ENCODE data around the gene GATA2. TPM values are rescaled to one million over a fixed set of nuclear protein-coding genes. Genes with fewer than 3 reads are reported as not detected.

GATA2 gene
- total RNA-seq, 1 donor: 0.72 TPM

- Histone ChIP-seq H3K4me3 (ENCODE audit: insufficient read depth, low read length) (peak overlapping the region; percentile 80), H2AFZ (ENCODE audit: low read length) (no peak overlapping the region), H3K79me2 (ENCODE audit: insufficient read depth, low read length) (no peaks in the 10 kb centered on the region), H3K36me3 (ENCODE audit: insufficient read depth, low read length) (no peaks in the 10 kb centered on the region), H4K20me1 (ENCODE audit: insufficient read depth, low read length) (peaks cover 19% of the 10 kb centered on the region), H3K27ac (ENCODE audit: low read depth, low read length) (no peak overlapping the region), H3K4me1 (ENCODE audit: insufficient read depth, low read length) (peaks cover 14% of the 10 kb centered on the region), H3K9me3 (ENCODE audit: low read depth, low read length) (no peaks in the 10 kb centered on the region), H3K27me3 (ENCODE audit: insufficient read depth, low read length) (peaks cover 53% of the 10 kb centered on the region), H3K4me2 (ENCODE audit: insufficient read depth, low read length) (peak overlapping the region; percentile 94)
- TF ChIP-seq CTCF (IDR thresholded peaks at IDR 0.05; ENCODE audit: extremely low read depth, low read depth, low read length): no peak
- DNase-seq (ENCODE audit: insufficient read length, low spot score, missing footprints): peak; percentile 84
Observed at GRCh38 chr3:128488636-128488990, 4.4 kb downstream of the GATA2 start.

GRCh38 chr3:128487813-128488635 lies 5.0 kb downstream of the GATA2 start:
- Histone ChIP-seq H3K4me2 (ENCODE audit: insufficient read depth, low read length) (peak overlapping the region; percentile 94), H3K4me3 (ENCODE audit: insufficient read depth, low read length) (peak overlapping the region; percentile 80), H4K20me1 (ENCODE audit: insufficient read depth, low read length) (peaks cover 19% of the 10 kb centered on the region), H3K4me1 (ENCODE audit: insufficient read depth, low read length) (peaks cover 20% of the 10 kb centered on the region), H3K9me3 (ENCODE audit: low read depth, low read length) (no peaks in the 10 kb centered on the region), H3K79me2 (ENCODE audit: insufficient read depth, low read length) (no peaks in the 10 kb centered on the region), H3K36me3 (ENCODE audit: insufficient read depth, low read length) (no peaks in the 10 kb centered on the region), H3K27me3 (ENCODE audit: insufficient read depth, low read length) (peaks cover 48% of the 10 kb centered on the region), H2AFZ (ENCODE audit: low read length) (peak overlapping the region; percentile 76), H3K27ac (ENCODE audit: low read depth, low read length) (no peak overlapping the region)
- peak; percentile 99 for DNase-seq (ENCODE audit: insufficient read length, low spot score, missing footprints)
- no peak for TF ChIP-seq CTCF (IDR thresholded peaks at IDR 0.05; ENCODE audit: extremely low read depth, low read depth, low read length)

GRCh38 chr3:128487538-128487812 lies 5.5 kb downstream of the GATA2 start:
- Histone ChIP-seq H3K36me3 (ENCODE audit: insufficient read depth, low read length) (no peaks in the 10 kb centered on the region), H2AFZ (ENCODE audit: low read length) (peak overlapping the region; percentile 74), H3K4me2 (ENCODE audit: insufficient read depth, low read length) (peak overlapping the region; percentile 94), H3K4me1 (ENCODE audit: insufficient read depth, low read length) (peaks cover 25% of the 10 kb centered on the region), H3K79me2 (ENCODE audit: insufficient read depth, low read length) (no peaks in the 10 kb centered on the region), H3K27ac (ENCODE audit: low read depth, low read length) (no peak overlapping the region), H3K4me3 (ENCODE audit: insufficient read depth, low read length) (peak overlapping the region; percentile 80), H3K27me3 (ENCODE audit: insufficient read depth, low read length) (peaks cover 43% of the 10 kb centered on the region), H4K20me1 (ENCODE audit: insufficient read depth, low read length) (peaks cover 19% of the 10 kb centered on the region), H3K9me3 (ENCODE audit: low read depth, low read length) (no peaks in the 10 kb centered on the region)
- TF ChIP-seq CTCF (IDR thresholded peaks at IDR 0.05; ENCODE audit: extremely low read depth, low read depth, low read length): no peak
- DNase-seq (ENCODE audit: insufficient read length, low spot score, missing footprints): no peak

- TF ChIP-seq CTCF (IDR thresholded peaks at IDR 0.05; ENCODE audit: extremely low read depth, low read depth, low read length): no peak
- Histone ChIP-seq H3K79me2 (ENCODE audit: insufficient read depth, low read length) (no peaks in the 10 kb centered on the region), H2AFZ (ENCODE audit: low read length) (peak overlapping the region; percentile 74), H4K20me1 (ENCODE audit: insufficient read depth, low read length) (peaks cover 17% of the 10 kb centered on the region), H3K4me1 (ENCODE audit: insufficient read depth, low read length) (peaks cover 30% of the 10 kb centered on the region), H3K9me3 (ENCODE audit: low read depth, low read length) (no peaks in the 10 kb centered on the region), H3K4me3 (ENCODE audit: insufficient read depth, low read length) (peak overlapping the region; percentile 80), H3K27me3 (ENCODE audit: insufficient read depth, low read length) (peaks cover 38% of the 10 kb centered on the region), H3K4me2 (ENCODE audit: insufficient read depth, low read length) (peak overlapping the region; percentile 94), H3K27ac (ENCODE audit: low read depth, low read length) (no peak overlapping the region), H3K36me3 (ENCODE audit: insufficient read depth, low read length) (no peaks in the 10 kb centered on the region)
- DNase-seq (ENCODE audit: insufficient read length, low spot score, missing footprints): peak; percentile 92
Observed at GRCh38 chr3:128486681-128487537, 6.1 kb downstream of the GATA2 start.

Measured in osteoblast (primary cell).